ENCODE measurements around the gene CCS.

DNA sequence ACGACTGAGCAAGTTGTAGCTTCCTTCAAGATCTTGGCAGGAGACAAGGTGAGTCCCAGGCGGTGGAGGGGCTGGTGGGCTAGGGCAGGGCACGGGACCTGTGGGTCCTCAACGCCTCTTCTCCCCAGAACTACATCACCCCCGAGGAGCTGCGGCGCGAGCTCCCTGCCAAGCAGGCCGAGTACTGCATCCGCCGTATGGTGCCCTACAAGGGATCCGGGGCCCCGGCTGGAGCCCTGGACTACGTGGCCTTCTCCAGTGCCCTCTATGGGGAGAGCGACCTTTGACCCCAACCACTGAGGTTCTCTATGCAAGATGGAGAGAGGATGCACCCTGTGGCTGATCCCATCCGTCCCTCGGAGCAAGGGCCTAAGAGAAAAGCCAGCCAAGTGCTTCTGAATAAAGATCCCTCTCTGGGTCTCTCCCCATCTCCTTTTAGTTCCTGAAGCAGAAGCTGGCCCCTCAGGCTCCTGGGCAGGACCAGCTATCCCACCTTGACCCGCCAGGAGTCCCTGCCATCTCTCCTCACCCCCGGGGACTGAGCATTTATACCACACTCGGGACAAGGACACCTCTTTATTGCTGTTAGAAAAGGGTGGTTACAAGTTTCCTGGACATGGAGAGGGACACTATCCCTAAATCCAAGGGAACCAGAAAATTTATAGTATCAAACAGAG, 29.9 kb upstream of the CCS start:
- no peak for TF ChIP-seq RARB (CRISPR knock-in tag; IDR thresholded peaks at IDR 0.05)
- no peak for TF ChIP-seq PATZ1 (CRISPR knock-in tag; IDR thresholded peaks at IDR 0.05; ENCODE audit: borderline replicate concordance)
- TF ChIP-seq ISL1 (CRISPR knock-in tag; IDR thresholded peaks at IDR 0.05): no peak
- TF ChIP-seq POU6F1 (CRISPR knock-in tag; IDR thresholded peaks at IDR 0.05; ENCODE audit: borderline replicate concordance, low read depth): no peak
- no peak for TF ChIP-seq ZNF8 (CRISPR knock-in tag; IDR thresholded peaks at IDR 0.05)
- TF ChIP-seq TOX (CRISPR knock-in tag; IDR thresholded peaks at IDR 0.05; ENCODE audit: borderline replicate concordance): no peak
- no peak for TF ChIP-seq OSR1 (CRISPR knock-in tag; IDR thresholded peaks at IDR 0.05)
- TF ChIP-seq ESRRG (CRISPR knock-in tag; IDR thresholded peaks at IDR 0.05): no peak
- TF ChIP-seq ARNTL (CRISPR knock-in tag; IDR thresholded peaks at IDR 0.05; ENCODE audit: borderline replicate concordance, low read depth): no peak
- TF ChIP-seq ZFP30 (CRISPR knock-in tag; IDR thresholded peaks at IDR 0.05): no peak
- TF ChIP-seq ZFP3 (CRISPR knock-in tag; IDR thresholded peaks at IDR 0.05): no peak

Measured in SK-N-SH treated with all-trans-retinoic acid at 6 μM for 48 hours (cell line).